LHCN-M2 (cell line): ENCODE data around the gene SCARB1. TPM values are rescaled to one million over a fixed set of nuclear protein-coding genes. Genes with fewer than 3 reads are reported as not detected.

Source experiments
- DNase-seq: peaks from one replicate; pipeline ENCODE4 v3.0.0-alpha.2; 2012; ENCODE audit warnings: low read depth
- total RNA-seq: library from RNA; depleted of rRNA; stranded (reverse); fragments of >200 nt; gene quantifications from 2 replicates; pipeline ENCODE4 v1.2.3, GENCODE V29; 2014

The SCARB1 gene
- total RNA-seq, 1 experiment from 2014 or later, result 3.3 TPM

- no peak for DNase-seq
These were observed 102.6 kb downstream of the SCARB1 start for GRCh38 chr12:124761056-124761455.

GRCh38 chr12:124760560-124760959 is 103.1 kb downstream of the SCARB1 start:
- DNase-seq, result no peak

GRCh38 chr12:124759841-124760503 is 103.7 kb downstream of the SCARB1 start:
- DNase-seq, result no peak

GRCh38 chr12:124758266-124759220 is 105.1 kb downstream of the SCARB1 start:
- no peak for DNase-seq

- DNase-seq, result no peak
These were observed 106.3 kb downstream of the SCARB1 start for GRCh38 chr12:124757329-124757728.

- DNase-seq, result no peak
These were observed 106.9 kb downstream of the SCARB1 start for GRCh38 chr12:124756760-124757159.

GRCh38 chr12:124756166-124756565 is 107.5 kb downstream of the SCARB1 start:
- DNase-seq, result peak; percentile 72

- DNase-seq, result no peak
These were observed 107.9 kb downstream of the SCARB1 start for GRCh38 chr12:124755801-124756148.

GRCh38 chr12:124754949-124755800 is 108.5 kb downstream of the SCARB1 start:
- peak; percentile 94 for DNase-seq

- no peak for DNase-seq
These were observed 109.2 kb downstream of the SCARB1 start for GRCh38 chr12:124754491-124754890.

- no peak for DNase-seq
These were observed 109.7 kb downstream of the SCARB1 start for GRCh38 chr12:124753993-124754392.

- DNase-seq, result no peak
These were observed 110.5 kb downstream of the SCARB1 start for GRCh38 chr12:124753228-124753591.

- peak; percentile 78 for DNase-seq
These were observed 111.0 kb downstream of the SCARB1 start for GRCh38 chr12:124752437-124753227.

- DNase-seq, result no peak
These were observed 111.9 kb downstream of the SCARB1 start for GRCh38 chr12:124751654-124752355.

GRCh38 chr12:124750787-124751471 is 112.7 kb downstream of the SCARB1 start:
- DNase-seq, result no peak

GRCh38 chr12:124750149-124750656 is 113.5 kb downstream of the SCARB1 start:
- no peak for DNase-seq

- no peak for DNase-seq
These were observed 113.9 kb downstream of the SCARB1 start for GRCh38 chr12:124749725-124750124.

- peak; percentile 86 for DNase-seq
These were observed 116.1 kb downstream of the SCARB1 start for GRCh38 chr12:124747426-124748161.
